NB4 (cell line): ENCODE measurements around the gene OR1E1.
"Not testable (repeated sequence)": the region's sequence is repeated elsewhere in the genome, so short reads cannot be mapped to it uniquely, and the experiment has no call there.

Experiments used
- CTCF ChIP-seq: IDR thresholded peaks from one replicate; pipeline ENCODE4 v1.5.1; 2012; ENCODE audit warnings: low read depth, low read length
- MAX ChIP-seq: IDR thresholded peaks from 2 replicates; pipeline ENCODE4 v1.6.1; 2011; ENCODE audit warnings: low read depth, low read length
- POLR2A ChIP-seq: IDR thresholded peaks from 2 replicates; pipeline ENCODE4 v1.6.1; 2011; ENCODE audit warnings: mild to moderate bottlenecking; ENCODE audit not compliant: insufficient read length; ENCODE audit errors: extremely low read depth

GRCh38 chr17:3397801-3398200 lies 409 bp downstream of the OR1E1 start:
- TF ChIP-seq POLR2A, CTCF: not testable (repeated sequence)
- 0 out of 2 replicates have a peak, but pooled peaks have one; percentile 5 for TF ChIP-seq MAX
